Parathyroid adenoma (tissue), 2 donors: Measurements from ENCODE around the gene RAB29.

Experiments used
- H2AFZ ChIP-seq: fragments of 300-600 bp; sonication (generic); one replicate; pipeline ENCODE4 v1.7.0; 2017; ENCODE audit warnings: antibody characterized with exemption, mild to moderate bottlenecking
- H3K27ac ChIP-seq: fragments of 300-600 bp; sonication (generic); one replicate; pipeline ENCODE4 v1.7.0; 2017
- H3K27me3 ChIP-seq: fragments of 300-600 bp; sonication (generic); one replicate; pipeline ENCODE4 v1.7.0; 2017; ENCODE audit warnings: low read length; ENCODE audit not compliant: control insufficient read depth, insufficient read depth
- H3K36me3 ChIP-seq: fragments of 300-600 bp; sonication (generic); one replicate; pipeline ENCODE4 v1.7.0; 2017; ENCODE audit warnings: low read length; ENCODE audit not compliant: control insufficient read depth, insufficient read depth
- H3K4me1 ChIP-seq: fragments of 300-600 bp; sonication (generic); one replicate; pipeline ENCODE4 v1.7.0; 2017; ENCODE audit warnings: control low read depth
- H3K4me2 ChIP-seq: fragments of 300-600 bp; sonication (generic); one replicate; pipeline ENCODE4 v1.7.0; 2017; ENCODE audit warnings: low read length
- H3K4me3 ChIP-seq: fragments of 300-600 bp; sonication (generic); one replicate; pipeline ENCODE4 v1.7.0; 2017; ENCODE audit warnings: low read depth, low read length
- H3K79me2 ChIP-seq: fragments of 300-600 bp; sonication (generic); one replicate; pipeline ENCODE4 v1.7.0; 2017; ENCODE audit warnings: control low read depth
- H3K9ac ChIP-seq: fragments of 300-600 bp; sonication (generic); one replicate; pipeline ENCODE4 v1.7.0; 2017; ENCODE audit warnings: mild to moderate bottlenecking
- H3K9me3 ChIP-seq: fragments of 300-600 bp; sonication (generic); one replicate; pipeline ENCODE4 v1.7.0; 2017; ENCODE audit warnings: low read length; ENCODE audit not compliant: control insufficient read depth
- TF ChIP-seq, protein P1 (sequence below): fragments of 300-600 bp; sonication (generic); IDR thresholded peaks from one replicate; pipeline ENCODE4 v1.7.0; 2017; ENCODE audit warnings: antibody characterized with exemption, mild to moderate bottlenecking
- donor health status: primary hyperparathyroidism.

RAB29 gene

DNA sequence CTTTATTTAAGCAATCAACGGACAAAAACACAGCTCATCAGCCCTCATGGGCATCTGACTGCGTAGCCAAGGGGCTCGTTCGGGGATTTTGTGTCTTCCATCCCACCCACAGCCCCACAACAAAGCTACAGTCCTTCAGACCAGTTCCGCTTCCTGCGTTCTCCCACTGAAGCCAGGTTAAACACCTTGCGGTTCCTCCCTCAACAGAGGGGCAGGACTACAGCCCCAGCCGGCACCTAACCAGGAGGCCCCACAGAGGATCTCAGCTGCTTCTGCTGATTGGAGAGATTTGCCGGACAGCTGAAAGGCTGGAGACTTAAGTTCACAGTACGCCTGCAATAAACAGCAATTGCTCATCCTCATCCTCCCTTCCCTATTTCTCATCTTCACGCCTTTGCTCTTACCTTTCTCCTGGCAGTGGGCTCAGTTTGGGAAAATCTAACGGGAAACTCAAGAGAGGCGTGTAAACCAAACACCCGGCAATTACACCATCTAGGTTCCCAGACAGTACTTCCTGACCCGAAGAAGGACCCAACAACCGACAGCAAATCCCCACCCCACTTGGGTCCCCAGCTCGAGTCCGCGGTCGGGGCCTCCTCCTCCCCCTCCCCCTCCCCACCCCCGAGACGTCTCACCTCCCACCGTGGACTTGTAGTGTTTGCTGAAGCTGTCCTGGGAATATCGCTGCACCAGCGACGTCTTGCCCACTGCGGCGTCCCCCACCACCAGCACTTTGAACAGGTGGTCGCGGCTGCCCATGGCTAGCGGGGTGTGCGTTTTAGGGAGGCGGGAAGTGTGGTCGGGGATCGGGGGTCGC, 876 bp downstream of the RAB29 start:
- H3K4me3 ChIP-seq, result peak overlapping the region; percentile 98
- no peaks in the 10 kb centered on the region for H3K4me1 ChIP-seq
- no peaks in the 10 kb centered on the region for H3K27me3 ChIP-seq
- H3K4me2 ChIP-seq, result peak overlapping the region; percentile 98
- H3K79me2 ChIP-seq, result no peaks in the 10 kb centered on the region
- H3K36me3 ChIP-seq, result no peaks in the 10 kb centered on the region
- H3K27ac ChIP-seq, result no peak overlapping the region
- TF ChIP-seq, protein P1, sequence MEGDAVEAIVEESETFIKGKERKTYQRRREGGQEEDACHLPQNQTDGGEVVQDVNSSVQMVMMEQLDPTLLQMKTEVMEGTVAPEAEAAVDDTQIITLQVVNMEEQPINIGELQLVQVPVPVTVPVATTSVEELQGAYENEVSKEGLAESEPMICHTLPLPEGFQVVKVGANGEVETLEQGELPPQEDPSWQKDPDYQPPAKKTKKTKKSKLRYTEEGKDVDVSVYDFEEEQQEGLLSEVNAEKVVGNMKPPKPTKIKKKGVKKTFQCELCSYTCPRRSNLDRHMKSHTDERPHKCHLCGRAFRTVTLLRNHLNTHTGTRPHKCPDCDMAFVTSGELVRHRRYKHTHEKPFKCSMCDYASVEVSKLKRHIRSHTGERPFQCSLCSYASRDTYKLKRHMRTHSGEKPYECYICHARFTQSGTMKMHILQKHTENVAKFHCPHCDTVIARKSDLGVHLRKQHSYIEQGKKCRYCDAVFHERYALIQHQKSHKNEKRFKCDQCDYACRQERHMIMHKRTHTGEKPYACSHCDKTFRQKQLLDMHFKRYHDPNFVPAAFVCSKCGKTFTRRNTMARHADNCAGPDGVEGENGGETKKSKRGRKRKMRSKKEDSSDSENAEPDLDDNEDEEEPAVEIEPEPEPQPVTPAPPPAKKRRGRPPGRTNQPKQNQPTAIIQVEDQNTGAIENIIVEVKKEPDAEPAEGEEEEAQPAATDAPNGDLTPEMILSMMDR, result no peak
- H3K9ac ChIP-seq, result no peak overlapping the region
- H3K9me3 ChIP-seq, result no peaks in the 10 kb centered on the region
- peak overlapping the region; percentile 90 for H2AFZ ChIP-seq

DNA sequence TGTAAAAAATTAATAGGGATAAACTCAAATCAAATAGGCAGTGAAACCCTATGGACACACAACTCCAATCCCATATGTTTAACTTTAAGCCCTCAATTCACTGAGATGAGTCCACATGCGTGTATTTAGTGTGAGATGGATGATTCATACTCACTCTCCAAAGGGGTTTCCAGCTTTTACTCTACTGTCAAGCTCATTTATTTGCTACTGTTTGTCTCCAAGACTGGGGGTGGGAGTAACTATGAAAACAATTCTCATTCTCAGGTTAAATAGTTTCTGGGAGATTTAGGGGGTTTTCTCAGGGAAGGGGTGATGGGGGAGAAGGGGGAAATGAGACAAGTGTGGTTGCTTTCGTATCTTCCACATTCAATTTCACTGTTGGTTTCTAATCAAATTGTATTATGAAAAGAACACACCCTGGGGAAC, 2.7 kb downstream of the RAB29 start:
- Histone ChIP-seq H3K36me3 (no peaks in the 10 kb centered on the region), H3K9me3 (no peaks in the 10 kb centered on the region), H3K9ac (no peak overlapping the region), H3K27ac (no peak overlapping the region), H2AFZ (no peak overlapping the region), H3K79me2 (no peaks in the 10 kb centered on the region), H3K4me3 (no peak overlapping the region), H3K27me3 (no peaks in the 10 kb centered on the region), H3K4me1 (no peaks in the 10 kb centered on the region), H3K4me2 (no peak overlapping the region)
- TF ChIP-seq, protein P1, result no peak

DNA sequence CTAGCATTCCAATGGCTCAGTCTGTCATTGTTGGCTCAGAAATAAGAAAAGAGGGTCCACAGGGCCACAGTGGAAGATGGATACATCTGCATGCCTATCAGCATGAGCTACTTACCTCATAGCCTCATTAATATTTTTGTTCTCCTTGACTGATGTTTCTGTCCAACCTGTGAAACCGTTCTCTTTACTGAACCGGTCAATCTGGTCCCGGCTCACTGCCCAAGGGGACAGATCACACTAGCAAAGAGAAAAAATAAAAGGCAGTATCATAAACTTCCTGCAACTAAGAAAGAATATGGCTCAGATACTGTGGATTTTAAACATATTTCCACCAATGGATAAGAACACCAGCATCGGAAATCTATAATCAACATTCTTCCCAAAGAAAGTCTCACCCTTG, 4.7 kb downstream of the RAB29 start:
- Histone ChIP-seq H3K36me3 (no peaks in the 10 kb centered on the region), H3K27me3 (no peaks in the 10 kb centered on the region), H3K4me1 (no peaks in the 10 kb centered on the region)

DNA sequence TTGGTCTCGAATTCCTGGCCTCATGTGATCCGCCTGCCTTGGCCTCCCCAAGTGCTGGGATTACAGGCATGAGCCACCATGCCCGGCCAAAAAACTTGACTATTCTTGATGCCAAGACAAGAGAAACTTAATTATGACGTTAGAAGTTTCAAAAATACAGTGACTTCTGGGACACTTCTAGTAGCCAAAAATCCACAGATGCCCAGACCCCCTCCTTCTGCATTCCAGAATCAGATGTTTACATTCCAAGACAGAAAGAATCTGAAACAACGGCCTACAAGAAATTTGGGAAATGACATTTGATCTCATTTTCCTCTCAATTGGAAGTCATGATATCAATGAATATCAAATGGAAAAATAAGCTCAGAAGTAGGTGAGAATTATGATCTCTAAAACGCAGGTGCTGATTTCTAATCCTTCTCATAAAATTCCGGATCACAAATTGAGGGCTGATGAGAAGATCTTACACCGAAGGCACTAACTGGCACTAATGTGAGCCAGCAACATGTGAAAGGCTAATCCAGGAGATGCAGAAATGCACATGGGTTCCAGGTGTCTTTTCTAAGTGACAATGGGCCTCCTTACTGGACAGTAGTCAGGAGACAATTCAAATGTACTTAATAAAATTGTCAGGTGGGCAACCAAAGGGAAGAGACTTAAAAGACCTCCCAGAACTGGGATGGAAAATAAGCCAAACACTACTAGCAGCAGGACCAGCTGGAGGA, 5.5 kb downstream of the RAB29 start:
- H3K79me2 ChIP-seq, result no peaks in the 10 kb centered on the region
- no peaks in the 10 kb centered on the region for H3K27me3 ChIP-seq
- TF ChIP-seq, protein P1, result no peak
- no peaks in the 10 kb centered on the region for H3K4me1 ChIP-seq
- no peaks in the 10 kb centered on the region for H3K36me3 ChIP-seq
- H2AFZ ChIP-seq, result no peak overlapping the region
- H3K9ac ChIP-seq, result no peak overlapping the region
- no peaks in the 10 kb centered on the region for H3K9me3 ChIP-seq
- H3K4me3 ChIP-seq, result no peak overlapping the region
- H3K27ac ChIP-seq, result no peak overlapping the region
- H3K4me2 ChIP-seq, result no peak overlapping the region

More for the DNA sequence above, 4.7 kb downstream of the RAB29 start:
- Histone ChIP-seq H3K9me3 (no peaks in the 10 kb centered on the region), H2AFZ (no peak overlapping the region), H3K27ac (no peak overlapping the region), H3K79me2 (no peaks in the 10 kb centered on the region), H3K9ac (no peak overlapping the region), H3K4me2 (no peak overlapping the region), H3K4me3 (no peak overlapping the region)
- TF ChIP-seq, protein P1, result no peak
